HepG2 (cell line): Measurements from ENCODE around the gene SELENOV. TPM values are rescaled to one million over a fixed set of nuclear protein-coding genes. Genes with fewer than 3 reads are reported as not detected.

Experiments
- CREB1 ChIP-seq, 2 experiments: fragments of 450-650 bp in 1 of 2; IDR thresholded peaks; 2 replicates each; pipeline ENCODE4 v1.6.1; 2016 to 2017; ENCODE audit warnings: control low read depth in 1 of 2, mild to moderate bottlenecking in 1 of 2, missing compliant biosample characterization in 1 of 2, missing genetic modification characterization in 1 of 2
- GATAD1 ChIP-seq: IDR thresholded peaks from 2 replicates; pipeline ENCODE4 v1.6.1; 2016; ENCODE audit warnings: missing genetic modification reagents, missing compliant biosample characterization
- HMGXB3 ChIP-seq: sonication (generic); formaldehyde crosslinking; IDR thresholded peaks from 2 replicates; pipeline ENCODE4 v1.4.0; 2020; ENCODE audit warnings: missing genetic modification reagents, borderline replicate concordance
- NAIF1 ChIP-seq: sonication (generic); formaldehyde crosslinking; IDR thresholded peaks from 2 replicates; pipeline ENCODE4 v1.5.0; 2020; ENCODE audit warnings: mild to moderate bottlenecking, missing genetic modification reagents, borderline replicate concordance
- NFIC ChIP-seq: IDR thresholded peaks from 2 replicates; pipeline ENCODE4 v1.6.1; 2012; ENCODE audit warnings: mild to moderate bottlenecking, low read length, inconsistent platforms
- SATB2 ChIP-seq: sonication (generic); formaldehyde crosslinking; IDR thresholded peaks from 2 replicates; pipeline ENCODE4 v1.5.0; 2020; ENCODE audit warnings: missing genetic modification reagents
- SETDB1 ChIP-seq: sonication (generic); formaldehyde crosslinking; IDR thresholded peaks from 2 replicates; pipeline ENCODE4 v1.5.1; 2020; ENCODE audit warnings: missing genetic modification reagents, mild to moderate bottlenecking, borderline replicate concordance
- SRSF4 ChIP-seq: fragments of 200-400 bp; formaldehyde crosslinking; IDR thresholded peaks from one replicate; pipeline ENCODE4 v1.6.1; 2018; ENCODE audit warnings: mild to moderate bottlenecking, low read depth, low read length, moderate library complexity; ENCODE audit not compliant: poor library complexity, severe bottlenecking
- TARDBP ChIP-seq: sonication (generic); formaldehyde crosslinking; IDR thresholded peaks from 2 replicates; pipeline ENCODE4 v1.8.0; 2022; ENCODE audit warnings: mild to moderate bottlenecking, missing genetic modification reagents
- ZNF138 ChIP-seq: sonication (generic); formaldehyde crosslinking; IDR thresholded peaks from 2 replicates; pipeline ENCODE4 v1.5.0; 2020; ENCODE audit warnings: mild to moderate bottlenecking, low read depth, missing genetic modification reagents
- ZNF44 ChIP-seq: sonication (generic); formaldehyde crosslinking; IDR thresholded peaks from 2 replicates; pipeline ENCODE4 v1.5.1; 2020; ENCODE audit warnings: mild to moderate bottlenecking, missing genetic modification reagents
- ZNF678 ChIP-seq: sonication (generic); formaldehyde crosslinking; IDR thresholded peaks from 2 replicates; pipeline ENCODE4 v1.4.0; 2020; ENCODE audit warnings: mild to moderate bottlenecking, missing genetic modification reagents
- ZNF703 ChIP-seq: sonication (generic); formaldehyde crosslinking; IDR thresholded peaks from 2 replicates; pipeline ENCODE4 v1.5.1; 2020; ENCODE audit warnings: missing genetic modification reagents, mild to moderate bottlenecking, moderate library complexity, borderline replicate concordance
- ZNF773 ChIP-seq: sonication (generic); formaldehyde crosslinking; IDR thresholded peaks from 2 replicates; pipeline ENCODE4 v1.4.0; 2020; ENCODE audit warnings: missing genetic modification reagents, borderline replicate concordance
- polyA plus RNA-seq, 8 experiments: library from polyadenylated mRNA; depleted of rRNA in 3 of 8; stranded (reverse) in 7 of 8; unstranded in 1 of 8; fragments of >200 nt; fragmentation: Illumina TruSeq in 4 of 8; extraction: Trizol in 4 of 8; gene quantifications; 2 replicates each; pipeline versions ENCODE4 v1.2.1 to v1.2.3, GENCODE V29; 2011 to 2016; ENCODE audit warnings: low read depth in 4 of 8, missing spikeins in 1 of 8, mixed read lengths in 1 of 8; ENCODE audit not compliant: insufficient read depth in 1 of 8
- total RNA-seq, 5 experiments: library from RNA; depleted of rRNA; stranded (reverse); fragments of >200 nt; fragmentation: Illumina TruSeq; extraction: Trizol; gene quantifications; 2 replicates each; pipeline ENCODE4 v1.2.3, GENCODE V29; 2016; ENCODE audit warnings: low read depth in 1 of 5
- TF ChIP-seq, protein P1 (sequence below): sonication (generic); formaldehyde crosslinking; IDR thresholded peaks from 2 replicates; pipeline ENCODE4 v1.4.0; 2020; ENCODE audit warnings: missing genetic modification reagents
- TF ChIP-seq, protein P2 (sequence below): sonication (generic); formaldehyde crosslinking; conservative IDR thresholded peaks from 2 replicates; pipeline ENCODE4 v1.8.0; 2022; ENCODE audit warnings: mild to moderate bottlenecking, moderate library complexity, missing genetic modification reagents
- TF ChIP-seq, protein P3 (sequence below): sonication (generic); formaldehyde crosslinking; IDR thresholded peaks from 2 replicates; pipeline ENCODE4 v1.8.1; 2023; ENCODE audit warnings: mild to moderate bottlenecking, inconsistent platforms, moderate library complexity, missing genetic modification reagents, borderline replicate concordance

The SELENOV gene
- total and polyA plus RNA-seq, 2 of the 13 experiments (the other 11 are each of a cell fraction or from before 2014, with no cell fraction given): not detected

GRCh38 chr19:39502640-39503417 lies 12.1 kb upstream of the SELENOV start (continued):
- TF ChIP-seq, protein P1, sequence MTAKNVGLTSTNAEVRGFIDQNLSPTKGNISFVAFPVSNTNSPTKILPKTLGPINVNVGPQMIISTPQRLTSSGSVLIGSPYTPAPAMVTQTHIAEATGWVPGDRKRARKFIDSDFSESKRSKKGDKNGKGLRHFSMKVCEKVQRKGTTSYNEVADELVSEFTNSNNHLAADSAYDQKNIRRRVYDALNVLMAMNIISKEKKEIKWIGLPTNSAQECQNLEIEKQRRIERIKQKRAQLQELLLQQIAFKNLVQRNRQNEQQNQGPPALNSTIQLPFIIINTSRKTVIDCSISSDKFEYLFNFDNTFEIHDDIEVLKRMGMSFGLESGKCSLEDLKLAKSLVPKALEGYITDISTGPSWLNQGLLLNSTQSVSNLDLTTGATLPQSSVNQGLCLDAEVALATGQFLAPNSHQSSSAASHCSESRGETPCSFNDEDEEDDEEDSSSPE (CRISPR knock-in tag): peak; percentile 91
- TF ChIP-seq NAIF1 (CRISPR knock-in tag) (no peak), SATB2 (CRISPR knock-in tag) (peak; percentile 97), ZNF678 (CRISPR knock-in tag) (peak; percentile 94), CREB1 (IDR thresholded peaks at IDR 0.05) (no peak), CREB1 (CRISPR knock-in tag; IDR thresholded peaks at IDR 0.05) (no peak), ZNF703 (CRISPR knock-in tag) (peak; percentile 66; the same call in 1 of the 2 replicates), ZNF773 (peak; percentile 98; the same call in 1 of the 2 replicates), ZNF138 (CRISPR knock-in tag) (peak; percentile 91; the same call in 1 of the 2 replicates), NFIC (no peak), TARDBP (CRISPR knock-in tag) (peak; percentile 59; the same call in 1 of the 2 replicates), GATAD1 (CRISPR knock-in tag) (peak; percentile 31; the same call in 1 of the 2 replicates), ZNF44 (CRISPR knock-in tag) (peak; percentile 46; the same call in 1 of the 2 replicates), SETDB1 (peak; percentile 68; the same call in 1 of the 2 replicates), HMGXB3 (CRISPR knock-in tag) (no peak), SRSF4 (no peak)
- TF ChIP-seq, protein P2, sequence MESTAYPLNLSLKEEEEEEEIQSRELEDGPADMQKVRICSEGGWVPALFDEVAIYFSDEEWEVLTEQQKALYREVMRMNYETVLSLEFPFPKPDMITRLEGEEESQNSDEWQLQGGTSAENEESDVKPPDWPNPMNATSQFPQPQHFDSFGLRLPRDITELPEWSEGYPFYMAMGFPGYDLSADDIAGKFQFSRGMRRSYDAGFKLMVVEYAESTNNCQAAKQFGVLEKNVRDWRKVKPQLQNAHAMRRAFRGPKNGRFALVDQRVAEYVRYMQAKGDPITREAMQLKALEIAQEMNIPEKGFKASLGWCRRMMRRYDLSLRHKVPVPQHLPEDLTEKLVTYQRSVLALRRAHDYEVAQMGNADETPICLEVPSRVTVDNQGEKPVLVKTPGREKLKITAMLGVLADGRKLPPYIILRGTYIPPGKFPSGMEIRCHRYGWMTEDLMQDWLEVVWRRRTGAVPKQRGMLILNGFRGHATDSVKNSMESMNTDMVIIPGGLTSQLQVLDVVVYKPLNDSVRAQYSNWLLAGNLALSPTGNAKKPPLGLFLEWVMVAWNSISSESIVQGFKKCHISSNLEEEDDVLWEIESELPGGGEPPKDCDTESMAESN (CRISPR knock-in tag): peak; percentile 84
- TF ChIP-seq, protein P3, sequence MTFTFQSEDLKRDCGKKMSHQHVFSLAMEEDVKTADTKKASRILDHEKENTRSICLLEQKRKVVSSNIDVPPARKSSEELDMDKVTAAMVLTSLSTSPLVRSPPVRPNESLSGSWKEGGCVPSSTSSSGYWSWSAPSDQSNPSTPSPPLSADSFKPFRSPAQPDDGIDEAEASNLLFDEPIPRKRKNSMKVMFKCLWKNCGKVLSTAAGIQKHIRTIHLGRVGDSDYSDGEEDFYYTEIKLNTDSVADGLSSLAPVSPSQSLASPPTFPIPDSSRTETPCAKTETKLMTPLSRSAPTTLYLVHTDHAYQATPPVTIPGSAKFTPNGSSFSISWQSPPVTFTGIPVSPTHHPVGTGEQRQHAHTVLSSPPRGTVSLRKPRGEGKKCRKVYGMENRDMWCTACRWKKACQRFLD (CRISPR knock-in tag): peak; percentile 95; the same call in 1 of the 2 replicates
